ENCODE data around the gene TKT. TPM values are rescaled to one million over a fixed set of nuclear protein-coding genes. Genes with fewer than 3 reads are reported as not detected.

The TKT gene
- total and polyA plus RNA-seq, 7 donors = 10.5 to 51.9 (median 23.1) TPM

GRCh38 chr3:53219895-53220483, 35.8 kb downstream of the TKT start:
- peak; percentile 79 to 89 (median 87) for ATAC-seq
- no peak overlapping the region for H3K4me3 ChIP-seq
- intact Hi-C loops (cut with DNase I) = loop anchor here in 1 of 2 donors (2.0 kb wide), 1 partner anchor 499 kb away; no protein-coding TSS in a partner anchor

GRCh38 chr3:53218131-53218530, 37.7 kb downstream of the TKT start:
- Histone ChIP-seq H3K4me3 (no peak overlapping the region), H3K9me3 (no peaks in the 10 kb centered on the region), H3K27ac (no peak overlapping the region), H3K4me1 (no peaks in the 10 kb centered on the region), H3K36me3 (ENCODE audit: insufficient read depth in 1 of 2, low read depth in 1 of 2) (peaks cover 0 to 4% of the 10 kb centered on the region in 2 donors), H3K27me3 (ENCODE audit: insufficient read depth in 3 of 3, low read length in 2 of 3) (no peaks in the 10 kb centered on the region)
- DNase-seq (no peak), ATAC-seq (no peak)
- WGBS, 3 donors = 66 to 74% (median 74%) methylated on average over 2 of the region's 2 CpGs
- TF ChIP-seq, protein P1, sequence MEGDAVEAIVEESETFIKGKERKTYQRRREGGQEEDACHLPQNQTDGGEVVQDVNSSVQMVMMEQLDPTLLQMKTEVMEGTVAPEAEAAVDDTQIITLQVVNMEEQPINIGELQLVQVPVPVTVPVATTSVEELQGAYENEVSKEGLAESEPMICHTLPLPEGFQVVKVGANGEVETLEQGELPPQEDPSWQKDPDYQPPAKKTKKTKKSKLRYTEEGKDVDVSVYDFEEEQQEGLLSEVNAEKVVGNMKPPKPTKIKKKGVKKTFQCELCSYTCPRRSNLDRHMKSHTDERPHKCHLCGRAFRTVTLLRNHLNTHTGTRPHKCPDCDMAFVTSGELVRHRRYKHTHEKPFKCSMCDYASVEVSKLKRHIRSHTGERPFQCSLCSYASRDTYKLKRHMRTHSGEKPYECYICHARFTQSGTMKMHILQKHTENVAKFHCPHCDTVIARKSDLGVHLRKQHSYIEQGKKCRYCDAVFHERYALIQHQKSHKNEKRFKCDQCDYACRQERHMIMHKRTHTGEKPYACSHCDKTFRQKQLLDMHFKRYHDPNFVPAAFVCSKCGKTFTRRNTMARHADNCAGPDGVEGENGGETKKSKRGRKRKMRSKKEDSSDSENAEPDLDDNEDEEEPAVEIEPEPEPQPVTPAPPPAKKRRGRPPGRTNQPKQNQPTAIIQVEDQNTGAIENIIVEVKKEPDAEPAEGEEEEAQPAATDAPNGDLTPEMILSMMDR (IDR thresholded peaks at IDR 0.05) = no peak
- intact Hi-C loops (cut with DNase I) = loop anchor here in 1 of 2 donors (2.0 kb wide), 1 partner anchor 501 kb away; no protein-coding TSS in a partner anchor

More at GRCh38 chr3:53219895-53220483, 35.8 kb downstream of the TKT start:
- Histone ChIP-seq H3K9me3 (no peaks in the 10 kb centered on the region), H3K27ac (no peak overlapping the region), H3K36me3 (ENCODE audit: insufficient read depth in 1 of 2, low read depth in 1 of 2) (peaks cover 0 to 23% of the 10 kb centered on the region in 2 donors), H3K4me1 (no peaks in the 10 kb centered on the region), H3K27me3 (ENCODE audit: insufficient read depth in 3 of 3, low read length in 2 of 3) (no peaks in the 10 kb centered on the region)
- DNase-seq = peak; percentile 81 to 86
- TF ChIP-seq, protein P1 (IDR thresholded peaks at IDR 0.05) = peak; percentile 82
- 48 to 49% (median 49%) methylated on average over 10 of the region's 10 CpGs for WGBS, 3 donors

GRCh38 chr3:53217175-53217574, 38.6 kb downstream of the TKT start:
- Histone ChIP-seq H3K9me3 (no peaks in the 10 kb centered on the region), H3K4me1 (no peaks in the 10 kb centered on the region), H3K27me3 (ENCODE audit: insufficient read depth in 3 of 3, low read length in 2 of 3) (no peaks in the 10 kb centered on the region), H3K4me3 (no peak overlapping the region), H3K36me3 (ENCODE audit: insufficient read depth in 1 of 2, low read depth in 1 of 2) (no peaks in the 10 kb centered on the region), H3K27ac (no peak overlapping the region)
- 77 to 87% (median 86%) methylated on average over 2 of the region's 2 CpGs for WGBS, 3 donors
- intact Hi-C loops (cut with DNase I) = no loop called here
- TF ChIP-seq, protein P1 (IDR thresholded peaks at IDR 0.05) = no peak
- ATAC-seq (no peak), DNase-seq (no peak)

DNA sequence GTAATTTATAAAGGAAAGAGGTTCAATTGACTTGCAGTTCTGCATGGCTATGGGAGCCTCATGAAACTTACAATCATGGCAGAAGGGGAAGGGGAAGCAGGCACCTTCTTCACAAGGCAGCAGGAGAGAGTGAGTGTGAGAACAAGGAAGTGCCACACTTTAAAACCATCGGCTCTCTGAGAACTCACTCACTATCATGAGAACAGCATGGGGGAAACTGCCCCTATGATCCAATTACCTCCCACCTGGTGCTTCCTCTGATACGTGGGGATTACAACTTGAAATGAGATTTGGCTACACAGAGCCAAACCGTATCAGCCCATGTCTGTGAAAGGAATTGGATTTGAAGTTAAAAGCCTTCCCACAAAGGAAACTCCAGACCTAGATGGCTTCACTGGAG, 39.1 kb downstream of the TKT start:
- WGBS, 3 donors = 14 to 23% (median 17%) methylated on average over 3 of the region's 3 CpGs
- ATAC-seq = no peak

More for the DNA sequence above, 39.1 kb downstream of the TKT start:
- H3K9me3 ChIP-seq = no peaks in the 10 kb centered on the region
- intact Hi-C loops (cut with DNase I) = no loop called here
- H3K4me3 ChIP-seq = no peak overlapping the region
- no peaks in the 10 kb centered on the region for H3K36me3 ChIP-seq (ENCODE audit: insufficient read depth in 1 of 2, low read depth in 1 of 2)
- TF ChIP-seq, protein P1 (IDR thresholded peaks at IDR 0.05) = no peak
- no peaks in the 10 kb centered on the region for H3K4me1 ChIP-seq
- H3K27me3 ChIP-seq (ENCODE audit: insufficient read depth in 3 of 3, low read length in 2 of 3) = no peaks in the 10 kb centered on the region
- DNase-seq = no peak
- no peak overlapping the region for H3K27ac ChIP-seq
